A673 (cell line): ENCODE results near the gene FARP1. TPM values are rescaled to one million over a fixed set of nuclear protein-coding genes. Genes with fewer than 3 reads are reported as not detected.

Experiments used
- BruUV-seq: library from RNA; stranded (reverse); fragments of 400-500 nt; replicated peaks from 2 replicates; lab custom pipeline; 2021; lab: Mats Ljungman, UMichigan
- CTCF ChIA-PET: fragments of 300-600 bp; sonication (Branson Sonifier 250); formaldehyde crosslinking; loops from one replicate; lab custom pipeline; 2022; ENCODE audit warnings: antibody characterized with exemption; lab: Charles Lee
- POLR2A ChIA-PET: fragments of 300-600 bp; sonication (Branson Sonifier 250); formaldehyde crosslinking; loops from one replicate; lab custom pipeline; 2022; ENCODE audit warnings: antibody characterized with exemption; ENCODE audit not compliant: low non-redundant PET; lab: Charles Lee
- DNase-seq: peaks from one replicate; pipeline ENCODE4 v3.0.0-alpha.2; 2015; ENCODE audit warnings: low spot score
- H3K27ac ChIP-seq: fragments of 200-600 bp; sonication (generic); 2 replicates; pipeline ENCODE4 v1.5.1; 2016; ENCODE audit warnings: mixed run types, low read depth, mild to moderate bottlenecking, mixed read lengths, antibody characterized with exemption, low read length; ENCODE audit not compliant: poor library complexity, severe bottlenecking
- H3K27me3 ChIP-seq: fragments of 200-600 bp; sonication (generic); replicated peaks from 2 replicates; pipeline ENCODE4 v1.6.1; 2017; ENCODE audit warnings: mixed run types, low read depth, mild to moderate bottlenecking, mixed read lengths, antibody characterized with exemption, low read length; ENCODE audit not compliant: insufficient read depth, poor library complexity
- H3K36me3 ChIP-seq: fragments of 200-600 bp; sonication (generic); 2 replicates; pipeline ENCODE4 v1.6.1; 2016; ENCODE audit warnings: mixed run types, mild to moderate bottlenecking, mixed read lengths, antibody characterized with exemption, low read length; ENCODE audit not compliant: insufficient read depth, poor library complexity, severe bottlenecking
- H3K4me1 ChIP-seq: fragments of 200-600 bp; sonication (generic); 2 replicates; pipeline ENCODE4 v1.6.1; 2017; ENCODE audit warnings: mixed run types, mild to moderate bottlenecking, mixed read lengths, antibody characterized with exemption, low read length; ENCODE audit not compliant: insufficient read depth, poor library complexity, severe bottlenecking
- H3K4me3 ChIP-seq: fragments of 200-600 bp; sonication (generic); 2 replicates; pipeline ENCODE4 v1.5.1; 2016; ENCODE audit warnings: low read depth, mixed run types, mild to moderate bottlenecking, mixed read lengths, low read length; ENCODE audit not compliant: poor library complexity, severe bottlenecking
- H3K9me3 ChIP-seq: fragments of 200-600 bp; sonication (generic); 2 replicates; pipeline ENCODE4 v1.6.1; 2016; ENCODE audit warnings: mixed run types, low read depth, mild to moderate bottlenecking, mixed read lengths, antibody characterized with exemption, low read length; ENCODE audit not compliant: poor library complexity, severe bottlenecking
- EZH2 ChIP-seq: fragments of 200-600 bp; sonication (generic); IDR thresholded peaks from 2 replicates; pipeline ENCODE4 v1.6.1; 2017; ENCODE audit warnings: borderline replicate concordance, low read depth, mild to moderate bottlenecking, mixed read lengths, antibody characterized with exemption, low read length; ENCODE audit not compliant: poor library complexity, severe bottlenecking
- intact Hi-C: fragments of 100-400 bp; cut with micrococcal nuclease; formaldehyde crosslinking; loops from one replicate; pipeline ENCODE4 v1.10.0; 2022; ENCODE audit not compliant: unreplicated experiment
- total RNA-seq: library from RNA; stranded (reverse); gene quantifications from 2 replicates; pipeline ENCODE4 v1.2.3, GENCODE V29; 2021
- TF ChIP-seq, protein P1 (sequence below): fragments of 300-800, 200-600 bp; sonication (generic); conservative IDR thresholded peaks from 2 replicates; pipeline ENCODE4 v1.5.1; 2017; ENCODE audit warnings: low read depth, mild to moderate bottlenecking, antibody characterized with exemption, low read length, moderate library complexity, mixed read lengths

The FARP1 gene
- total RNA-seq, 1 experiment from 2014 or later, result 177 TPM

- intact Hi-C loops, result no loop called here
- Histone ChIP-seq H3K36me3 (peaks cover 13% of the 10 kb centered on the region), H3K4me1 (no peaks in the 10 kb centered on the region), H3K9me3 (no peaks in the 10 kb centered on the region), H3K4me3 (no peak overlapping the region), H3K27ac (no peak overlapping the region), H3K27me3 (no peaks in the 10 kb centered on the region)
- CTCF ChIA-PET, result no interaction called here
- TF ChIP-seq, protein P1, sequence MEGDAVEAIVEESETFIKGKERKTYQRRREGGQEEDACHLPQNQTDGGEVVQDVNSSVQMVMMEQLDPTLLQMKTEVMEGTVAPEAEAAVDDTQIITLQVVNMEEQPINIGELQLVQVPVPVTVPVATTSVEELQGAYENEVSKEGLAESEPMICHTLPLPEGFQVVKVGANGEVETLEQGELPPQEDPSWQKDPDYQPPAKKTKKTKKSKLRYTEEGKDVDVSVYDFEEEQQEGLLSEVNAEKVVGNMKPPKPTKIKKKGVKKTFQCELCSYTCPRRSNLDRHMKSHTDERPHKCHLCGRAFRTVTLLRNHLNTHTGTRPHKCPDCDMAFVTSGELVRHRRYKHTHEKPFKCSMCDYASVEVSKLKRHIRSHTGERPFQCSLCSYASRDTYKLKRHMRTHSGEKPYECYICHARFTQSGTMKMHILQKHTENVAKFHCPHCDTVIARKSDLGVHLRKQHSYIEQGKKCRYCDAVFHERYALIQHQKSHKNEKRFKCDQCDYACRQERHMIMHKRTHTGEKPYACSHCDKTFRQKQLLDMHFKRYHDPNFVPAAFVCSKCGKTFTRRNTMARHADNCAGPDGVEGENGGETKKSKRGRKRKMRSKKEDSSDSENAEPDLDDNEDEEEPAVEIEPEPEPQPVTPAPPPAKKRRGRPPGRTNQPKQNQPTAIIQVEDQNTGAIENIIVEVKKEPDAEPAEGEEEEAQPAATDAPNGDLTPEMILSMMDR, result no peak
- TF ChIP-seq EZH2, result no peak
- no peak for DNase-seq
- POLR2A ChIA-PET, result no interaction called here
- BruUV-seq, result no TSS peak
Measured at GRCh38 chr13:98429081-98429480, 286.2 kb downstream of the FARP1 start.

DNA sequence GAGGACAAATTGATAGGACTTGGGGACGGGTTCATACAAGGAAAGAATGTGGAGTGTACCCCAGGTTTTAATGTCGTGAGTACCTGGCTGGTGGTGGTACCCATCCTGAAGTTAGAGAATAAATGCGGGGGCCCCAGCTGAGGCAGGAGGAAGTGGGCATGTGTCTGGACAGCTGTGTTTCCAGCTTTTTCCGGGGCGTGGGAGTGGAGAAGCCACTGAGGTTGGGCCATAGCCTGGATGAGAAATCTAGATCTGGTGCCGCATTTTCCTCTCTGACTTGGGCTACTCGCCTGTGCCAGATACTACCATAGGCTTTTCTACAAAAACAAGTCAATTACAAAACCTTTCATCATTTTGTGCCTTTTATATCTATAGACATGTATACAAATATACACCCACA, 286.6 kb downstream of the FARP1 start:
- H3K36me3 ChIP-seq, result peaks cover 9% of the 10 kb centered on the region
- no peaks in the 10 kb centered on the region for H3K9me3 ChIP-seq
- ChIA-PET POLR2A (no interaction called here), CTCF (no interaction called here)
- no peaks in the 10 kb centered on the region for H3K27me3 ChIP-seq
- no peak for DNase-seq
- H3K4me1 ChIP-seq, result no peaks in the 10 kb centered on the region
- no peak for TF ChIP-seq EZH2
- TF ChIP-seq, protein P1, result no peak
- BruUV-seq, result no TSS peak
- intact Hi-C loops, result no loop called here
- H3K27ac ChIP-seq, result no peak overlapping the region
- no peak overlapping the region for H3K4me3 ChIP-seq

- CTCF ChIA-PET, result no interaction called here
- POLR2A ChIA-PET, result no interaction called here
- Histone ChIP-seq H3K36me3 (peaks cover 4% of the 10 kb centered on the region), H3K27me3 (no peaks in the 10 kb centered on the region), H3K27ac (no peak overlapping the region), H3K4me3 (no peak overlapping the region), H3K4me1 (no peaks in the 10 kb centered on the region), H3K9me3 (no peaks in the 10 kb centered on the region)
- TF ChIP-seq, protein P1, result no peak
- no peak for TF ChIP-seq EZH2
- intact Hi-C loops, result loop anchor here (10.0 kb wide), 1 partner anchor 575 kb away; no protein-coding TSS in a partner anchor
- no peak for DNase-seq
- BruUV-seq, result no TSS peak
Measured at GRCh38 chr13:98429977-98430736, 287.3 kb downstream of the FARP1 start.
